GM18499 (cell line): ENCODE data around the gene CYP2R1.
A peak's percentile ranks its signal among the peaks of the same experiment; 100 is the strongest.

ENCODE experiments used
- ATAC-seq: cut with Tn5 transposase; IDR thresholded peaks from one replicate; pipeline ENCODE4 v1.9.1; 2021; ENCODE audit warnings: moderate number of reproducible peaks; ENCODE audit not compliant: insufficient read depth, unreplicated experiment

The CYP2R1 gene, protein sequence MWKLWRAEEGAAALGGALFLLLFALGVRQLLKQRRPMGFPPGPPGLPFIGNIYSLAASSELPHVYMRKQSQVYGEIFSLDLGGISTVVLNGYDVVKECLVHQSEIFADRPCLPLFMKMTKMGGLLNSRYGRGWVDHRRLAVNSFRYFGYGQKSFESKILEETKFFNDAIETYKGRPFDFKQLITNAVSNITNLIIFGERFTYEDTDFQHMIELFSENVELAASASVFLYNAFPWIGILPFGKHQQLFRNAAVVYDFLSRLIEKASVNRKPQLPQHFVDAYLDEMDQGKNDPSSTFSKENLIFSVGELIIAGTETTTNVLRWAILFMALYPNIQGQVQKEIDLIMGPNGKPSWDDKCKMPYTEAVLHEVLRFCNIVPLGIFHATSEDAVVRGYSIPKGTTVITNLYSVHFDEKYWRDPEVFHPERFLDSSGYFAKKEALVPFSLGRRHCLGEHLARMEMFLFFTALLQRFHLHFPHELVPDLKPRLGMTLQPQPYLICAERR

GRCh38 chr11:14892036-14892556 lies at the start of gene CYP2R1:
Gene CYP2R1 (minus strand): TSS chr11:14892231. CDS start chr11:14892205, 26 bp downstream.
- peak; percentile 83 for ATAC-seq

DNA sequence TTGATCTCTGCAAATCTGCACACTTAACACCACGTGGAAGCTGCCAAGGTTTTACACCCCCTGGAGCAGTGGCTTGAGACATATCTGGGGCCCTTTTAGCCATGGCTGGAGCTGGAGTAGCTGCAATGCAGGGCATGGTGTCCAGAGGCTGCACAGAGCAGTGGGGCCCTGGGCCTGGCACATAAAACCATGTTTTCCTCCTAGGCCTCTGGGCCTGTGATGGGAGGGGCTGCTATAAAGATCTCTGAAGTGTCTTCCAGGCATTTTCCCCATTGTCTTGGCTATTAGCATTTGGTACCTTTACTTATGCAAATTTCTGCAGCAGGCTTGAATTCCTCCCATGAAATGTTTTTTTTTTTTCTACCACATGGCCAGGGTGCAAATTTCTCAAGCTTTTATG lies 46.9 kb upstream of the CYP2R1 start:
- ATAC-seq, result no peak

- no peak for ATAC-seq
Observed at GRCh38 chr11:14934641-14935351, 42.8 kb upstream of the CYP2R1 start.

GRCh38 chr11:14932447-14932846 lies 40.4 kb upstream of the CYP2R1 start:
- no peak for ATAC-seq

- ATAC-seq, result no peak
Observed at GRCh38 chr11:14930369-14930768, 38.3 kb upstream of the CYP2R1 start.

DNA sequence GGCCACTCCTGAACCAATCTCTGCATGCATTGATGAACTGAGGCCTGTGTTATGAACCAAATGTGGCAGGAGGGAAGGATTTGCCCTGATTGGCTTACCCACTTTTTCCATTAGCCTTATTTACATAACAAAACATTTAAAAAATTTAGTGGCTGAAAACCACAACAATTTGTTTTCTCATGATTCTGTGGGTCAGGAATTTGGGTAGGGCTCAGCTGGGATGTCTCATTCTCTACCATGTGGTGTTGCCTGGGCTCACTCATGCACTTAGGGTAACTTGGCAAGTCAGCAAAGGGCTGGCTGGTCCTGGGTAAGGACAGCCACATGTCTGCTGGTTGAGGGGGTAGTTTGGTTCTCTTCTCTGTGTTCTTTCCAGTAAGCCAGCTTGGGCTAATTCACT lies 35.1 kb upstream of the CYP2R1 start:
- no peak for ATAC-seq

DNA sequence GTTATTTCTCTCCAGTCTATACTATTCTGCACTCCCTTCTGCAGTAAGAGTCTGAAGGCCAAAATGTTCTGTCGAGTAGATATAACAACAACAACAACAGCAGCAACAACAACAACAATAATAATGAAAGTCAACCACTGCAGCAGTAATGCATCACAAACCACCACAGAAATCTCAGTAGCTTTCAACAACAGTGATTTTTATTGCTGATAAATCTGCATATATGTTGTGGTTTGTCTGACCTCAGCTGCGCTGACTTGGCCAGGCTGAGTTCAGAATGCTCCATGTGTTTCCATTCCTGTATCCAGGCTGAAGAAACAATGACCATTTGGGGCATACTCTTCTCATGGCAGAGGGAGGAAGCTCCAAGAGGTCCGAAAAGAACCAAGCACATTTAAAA lies 32.3 kb upstream of the CYP2R1 start:
- no peak for ATAC-seq

DNA sequence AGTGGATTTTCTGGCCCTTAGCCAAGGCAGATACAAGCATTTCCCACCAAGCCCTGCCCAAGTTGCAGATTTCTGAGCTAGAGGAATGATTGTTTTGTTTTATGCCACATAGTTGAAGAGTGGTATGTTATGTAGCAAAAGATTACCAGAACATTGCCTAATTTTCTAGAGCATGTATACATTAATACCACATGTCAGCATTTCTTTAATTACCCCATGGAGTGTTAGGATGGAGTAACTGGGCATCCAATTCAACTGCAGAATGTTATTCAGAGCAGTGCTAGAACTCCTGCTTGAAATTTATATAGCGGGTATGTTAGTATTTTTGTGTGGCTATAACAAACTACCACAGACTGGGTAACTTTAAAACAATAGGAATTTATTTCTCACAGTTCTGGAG lies 24.4 kb upstream of the CYP2R1 start:
- no peak for ATAC-seq

DNA sequence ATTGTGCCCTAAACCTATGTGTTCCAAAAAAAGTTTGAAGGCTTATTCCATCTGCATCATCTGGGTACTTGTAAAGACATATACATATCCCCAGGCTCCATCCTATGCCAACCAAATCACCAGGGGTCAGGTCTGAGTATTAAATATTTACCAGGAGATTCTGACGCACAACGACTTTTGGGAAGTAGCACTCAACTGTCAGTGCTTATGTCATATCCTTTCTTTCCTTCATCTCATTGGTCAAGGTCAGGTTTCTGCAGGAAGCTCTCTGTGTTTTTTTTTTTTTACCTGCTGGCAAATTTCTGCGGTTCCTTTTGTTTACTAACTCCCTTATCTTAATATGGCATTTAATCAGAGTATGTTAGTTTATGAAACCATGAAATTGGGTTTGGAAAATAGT lies 22.5 kb upstream of the CYP2R1 start:
- ATAC-seq, result no peak

DNA sequence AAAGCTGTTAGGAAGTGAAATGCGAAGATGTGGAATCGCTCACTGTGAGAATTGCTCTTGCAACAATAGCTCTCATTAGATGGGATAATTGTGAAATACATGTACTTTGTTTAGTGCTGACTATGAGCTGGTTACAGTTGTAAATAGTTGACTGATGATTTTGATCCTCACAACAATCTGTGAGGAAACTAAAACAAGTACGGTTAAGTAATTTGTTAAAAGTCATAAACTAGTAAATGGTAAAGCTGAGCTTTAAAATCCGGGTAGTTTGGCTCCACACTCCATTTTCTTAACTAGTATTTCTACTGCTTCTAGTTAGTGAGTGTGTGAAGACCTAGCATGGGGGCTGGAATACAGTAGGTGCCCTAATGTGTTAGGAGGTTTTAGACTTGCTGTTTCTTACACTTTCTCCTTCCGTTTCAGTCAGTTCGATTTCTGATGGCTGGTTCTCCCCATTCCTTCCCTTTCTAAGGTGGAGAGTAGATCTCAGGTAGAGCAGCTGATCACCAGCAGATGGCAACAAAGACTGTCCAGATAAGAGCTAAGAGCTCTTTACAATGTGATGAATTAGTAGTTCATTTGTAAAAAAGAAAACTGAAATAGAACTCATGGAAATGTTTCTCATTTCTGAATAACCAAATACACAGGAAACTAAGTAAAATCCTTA lies 16.3 kb upstream of the CYP2R1 start:
- peak; percentile 27 for ATAC-seq

DNA sequence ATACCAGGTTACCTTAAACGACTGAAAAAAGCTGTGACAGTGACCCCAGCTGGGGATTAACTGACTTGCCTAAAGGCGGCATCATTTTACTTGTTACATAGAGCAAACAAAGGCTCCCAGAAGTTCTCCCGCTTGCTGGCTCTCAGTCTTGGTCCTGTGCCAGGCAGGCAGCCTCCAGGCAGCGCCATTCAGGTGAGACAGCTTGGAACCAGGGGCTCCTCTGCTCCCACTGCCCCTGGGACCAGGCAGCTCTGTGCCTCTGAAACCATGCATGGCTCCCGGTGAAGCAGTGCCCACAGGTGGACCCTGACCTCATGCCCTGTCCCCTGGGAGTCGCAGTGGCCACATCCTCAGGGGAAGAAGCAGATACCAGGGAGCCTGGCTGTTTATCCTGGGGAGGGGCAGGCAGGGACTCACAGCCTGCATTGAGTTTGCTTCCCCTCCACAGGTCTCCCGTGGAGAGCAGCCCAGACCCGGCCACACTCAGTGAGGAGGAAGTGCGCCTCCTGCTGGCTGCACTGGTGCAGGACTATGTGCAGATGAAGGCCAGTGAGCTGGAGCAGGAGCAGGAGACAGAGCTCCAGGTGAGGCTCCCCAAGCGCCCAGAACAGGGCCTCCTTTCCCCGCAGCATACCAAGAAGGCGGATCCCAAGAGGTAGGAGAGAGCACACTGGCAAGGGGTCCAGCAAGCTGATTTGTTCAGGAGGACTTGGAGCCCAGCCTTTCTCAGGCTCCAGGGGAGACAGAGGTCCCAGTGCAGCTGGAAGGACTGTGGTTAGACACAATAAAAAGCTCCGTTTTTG lies 15.6 kb upstream of the CYP2R1 start:
- peak; percentile 34 for ATAC-seq

- ATAC-seq, result no peak
Observed at GRCh38 chr11:14906993-14907392, 15.0 kb upstream of the CYP2R1 start.

DNA sequence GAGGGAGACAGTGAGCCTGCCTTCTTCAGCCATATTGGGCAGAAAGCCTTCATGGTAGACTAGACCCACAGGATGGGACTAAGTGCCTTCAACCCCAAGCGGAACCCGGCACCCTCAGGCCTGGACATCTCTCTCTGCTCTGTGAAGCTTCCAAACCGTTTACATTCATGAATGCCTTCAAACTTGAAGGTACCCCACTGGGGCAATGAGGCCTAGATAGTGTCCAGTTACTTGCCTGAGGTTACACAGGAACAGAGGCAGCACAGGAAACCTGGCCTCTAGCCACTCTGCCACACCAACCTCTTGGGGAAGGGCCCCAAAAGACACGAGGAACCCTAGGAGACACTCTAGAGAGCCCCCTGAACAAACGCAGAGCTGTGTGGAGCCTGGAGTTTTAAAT lies 14.5 kb upstream of the CYP2R1 start:
- ATAC-seq, result no peak

DNA sequence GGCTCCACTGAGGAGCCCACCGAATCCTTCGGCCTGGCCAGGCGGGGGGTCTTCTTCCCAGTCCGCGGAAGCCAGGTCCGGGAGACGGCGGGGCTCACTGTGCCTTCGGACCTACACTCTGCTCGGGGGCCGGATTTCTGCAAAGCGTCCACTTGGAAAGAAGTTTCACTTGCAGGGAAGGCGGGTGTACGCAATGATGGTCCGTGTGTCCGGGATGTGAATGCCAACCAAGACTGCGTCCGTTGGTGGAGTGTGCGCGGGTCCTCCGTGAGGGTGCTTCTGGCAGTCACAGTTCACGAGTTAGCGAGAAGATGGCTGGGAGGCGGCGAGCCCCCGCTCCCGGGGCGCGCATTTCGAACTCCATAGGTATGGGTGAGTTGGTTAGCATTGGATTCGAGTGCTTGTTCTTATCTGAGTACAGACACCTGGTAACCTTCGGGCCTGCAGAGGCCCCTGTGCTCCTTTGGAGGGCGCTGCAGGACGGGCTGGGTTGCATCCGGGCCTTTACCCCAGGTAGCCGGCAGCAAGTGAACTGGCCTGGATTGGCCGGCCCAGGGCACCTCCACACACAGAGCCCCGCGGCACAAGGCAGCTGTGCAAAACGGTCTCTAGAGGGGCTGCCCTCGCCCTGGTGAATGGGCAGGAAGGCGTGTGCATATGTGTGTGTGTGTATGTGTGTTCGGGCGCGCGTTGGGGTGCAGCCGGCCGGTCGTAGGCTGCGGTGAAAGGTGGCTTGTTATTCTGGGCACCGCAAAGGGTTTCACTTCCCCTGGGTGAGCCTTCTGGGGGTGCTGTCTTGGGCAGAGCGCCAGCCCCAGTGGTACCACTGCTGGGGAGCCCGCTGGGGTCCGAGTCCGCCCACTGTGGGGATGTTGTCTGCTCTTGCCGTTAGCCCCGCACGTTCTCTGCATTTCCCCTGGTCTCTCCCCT lies 13.3 kb upstream of the CYP2R1 start:
- ATAC-seq, result peak; percentile 46

DNA sequence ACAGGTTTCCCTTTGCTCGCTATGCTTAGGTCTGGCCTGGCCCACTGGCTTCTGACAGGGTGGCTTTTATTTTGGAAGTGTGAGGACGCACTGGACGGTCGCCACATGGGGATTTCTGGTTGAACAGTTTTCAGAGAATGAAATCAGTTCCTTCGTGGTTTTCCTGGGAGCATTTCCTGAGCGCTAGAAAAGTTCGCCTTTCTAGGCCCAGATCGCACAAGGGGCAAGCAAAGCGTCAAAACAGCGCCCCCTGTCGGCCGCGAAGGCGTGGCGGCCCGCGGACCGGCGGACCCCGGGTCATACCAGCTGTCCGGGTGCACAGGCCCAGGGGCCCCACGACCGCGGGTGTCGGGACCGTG lies 12.7 kb upstream of the CYP2R1 start:
- no peak for ATAC-seq

DNA sequence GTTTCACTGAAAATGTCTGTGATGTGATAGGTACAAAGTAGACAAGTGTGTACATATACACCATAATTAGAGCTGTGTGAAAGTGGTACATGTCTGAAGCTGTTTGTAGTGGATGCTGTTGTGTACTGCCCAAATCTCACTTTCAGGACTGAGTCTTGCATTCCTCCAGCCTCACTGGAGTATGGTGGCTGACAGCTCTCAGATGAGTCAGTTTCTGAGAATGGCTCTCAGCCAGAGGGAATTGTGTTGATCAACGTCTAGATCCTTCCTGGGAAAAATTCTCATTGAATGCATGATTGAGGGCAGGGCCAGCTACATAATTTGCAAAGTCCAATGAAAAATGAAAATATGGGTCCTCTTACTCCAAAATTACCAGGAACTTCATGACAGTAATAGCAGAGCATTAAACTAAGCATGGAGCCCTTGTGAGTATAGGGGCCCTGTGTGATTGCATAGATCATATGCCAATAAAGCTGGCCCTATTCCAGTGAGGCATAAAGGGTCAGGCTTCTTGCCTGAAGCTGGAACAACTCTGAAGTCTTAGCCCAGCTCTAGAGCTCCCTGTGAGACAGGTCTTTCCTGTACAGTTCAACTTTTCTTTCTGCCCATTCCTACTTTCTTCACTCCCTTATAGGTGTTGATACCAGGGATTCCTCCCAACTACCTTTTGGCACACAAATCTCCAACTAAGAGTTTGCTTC lies 10.8 kb upstream of the CYP2R1 start:
- ATAC-seq, result no peak

GRCh38 chr11:14898906-14899305 lies 6.9 kb upstream of the CYP2R1 start:
- no peak for ATAC-seq

DNA sequence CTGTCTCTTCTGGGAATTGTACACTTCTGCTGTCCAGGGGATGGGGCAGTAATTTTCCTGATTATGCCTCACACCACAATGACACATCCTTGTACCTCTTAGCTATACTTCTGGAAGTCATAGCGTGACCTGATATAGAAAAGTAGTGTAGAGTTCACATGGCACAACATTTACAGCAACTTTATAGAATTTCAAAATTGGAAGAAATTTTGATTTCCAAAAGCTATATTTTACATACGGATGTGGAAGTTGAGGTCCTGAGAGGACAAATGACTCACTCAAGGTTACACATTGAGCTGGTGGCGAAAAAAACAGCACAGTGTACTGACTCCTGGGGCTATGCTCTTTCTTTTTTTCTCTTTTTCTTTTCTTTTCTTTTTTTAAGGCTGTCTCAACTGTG lies 6.3 kb upstream of the CYP2R1 start:
- no peak for ATAC-seq
